Astrocyte of the spinal cord (primary cell): ENCODE data around the gene HNRNPM.

Source experiments
- DNase-seq: peaks from one replicate; pipeline ENCODE4 v3.0.0; 2011; ENCODE audit warnings: low read depth, low spot score
- H3K4me3 ChIP-seq: 2 replicates; pipeline ENCODE4 v1.5.1; 2011; ENCODE audit warnings: low read depth, mild to moderate bottlenecking, low read length, moderate library complexity
- in situ Hi-C: cut with HindIII; loops from 2 replicates; pipeline ENCODE4 v1.10.0; 2017; ENCODE audit warnings: low sequenced_read_pairs
- TF ChIP-seq, protein P1 (sequence below): IDR thresholded peaks from 2 replicates; pipeline ENCODE4 v1.5.1; 2012; ENCODE audit warnings: low read depth, mild to moderate bottlenecking, low read length, inconsistent platforms

Gene HNRNPM

GRCh38 chr19:8457209-8457608 is 12.4 kb downstream of the HNRNPM start:
- in situ Hi-C loops, result no loop called here
- TF ChIP-seq, protein P1, sequence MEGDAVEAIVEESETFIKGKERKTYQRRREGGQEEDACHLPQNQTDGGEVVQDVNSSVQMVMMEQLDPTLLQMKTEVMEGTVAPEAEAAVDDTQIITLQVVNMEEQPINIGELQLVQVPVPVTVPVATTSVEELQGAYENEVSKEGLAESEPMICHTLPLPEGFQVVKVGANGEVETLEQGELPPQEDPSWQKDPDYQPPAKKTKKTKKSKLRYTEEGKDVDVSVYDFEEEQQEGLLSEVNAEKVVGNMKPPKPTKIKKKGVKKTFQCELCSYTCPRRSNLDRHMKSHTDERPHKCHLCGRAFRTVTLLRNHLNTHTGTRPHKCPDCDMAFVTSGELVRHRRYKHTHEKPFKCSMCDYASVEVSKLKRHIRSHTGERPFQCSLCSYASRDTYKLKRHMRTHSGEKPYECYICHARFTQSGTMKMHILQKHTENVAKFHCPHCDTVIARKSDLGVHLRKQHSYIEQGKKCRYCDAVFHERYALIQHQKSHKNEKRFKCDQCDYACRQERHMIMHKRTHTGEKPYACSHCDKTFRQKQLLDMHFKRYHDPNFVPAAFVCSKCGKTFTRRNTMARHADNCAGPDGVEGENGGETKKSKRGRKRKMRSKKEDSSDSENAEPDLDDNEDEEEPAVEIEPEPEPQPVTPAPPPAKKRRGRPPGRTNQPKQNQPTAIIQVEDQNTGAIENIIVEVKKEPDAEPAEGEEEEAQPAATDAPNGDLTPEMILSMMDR, result no peak
- DNase-seq, result no peak
- H3K4me3 ChIP-seq, result no peak overlapping the region

- in situ Hi-C loops, result no loop called here
- DNase-seq, result no peak
- TF ChIP-seq, protein P1, result no peak
- no peak overlapping the region for H3K4me3 ChIP-seq
These were observed 13.1 kb downstream of the HNRNPM start for GRCh38 chr19:8457827-8458226.

GRCh38 chr19:8458380-8458779 is 13.6 kb downstream of the HNRNPM start:
- no peak overlapping the region for H3K4me3 ChIP-seq
- TF ChIP-seq, protein P1, result no peak
- in situ Hi-C loops, result no loop called here
- DNase-seq, result no peak

DNA sequence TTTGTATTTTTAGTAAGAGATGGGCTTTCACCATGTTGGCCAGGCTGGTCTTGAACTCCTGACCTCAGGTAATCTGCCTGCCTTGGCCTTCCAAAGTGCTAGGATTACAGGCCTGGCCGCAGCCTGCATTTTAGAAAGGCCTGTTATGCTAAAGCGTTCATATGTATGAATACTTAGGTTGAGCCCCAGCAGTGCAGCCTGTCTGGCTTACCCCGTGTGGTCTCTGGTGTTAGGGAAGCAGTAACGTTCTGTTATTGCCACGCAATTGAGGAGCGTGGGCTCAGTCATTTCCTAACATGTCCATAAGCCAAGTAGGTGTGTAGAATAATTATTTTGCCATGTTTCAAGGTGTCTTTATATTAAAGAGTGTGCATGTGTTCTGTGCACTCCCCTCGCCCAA is 14.3 kb downstream of the HNRNPM start:
- in situ Hi-C loops, result no loop called here
- TF ChIP-seq, protein P1, result no peak
- DNase-seq, result no peak
- H3K4me3 ChIP-seq, result no peak overlapping the region

DNA sequence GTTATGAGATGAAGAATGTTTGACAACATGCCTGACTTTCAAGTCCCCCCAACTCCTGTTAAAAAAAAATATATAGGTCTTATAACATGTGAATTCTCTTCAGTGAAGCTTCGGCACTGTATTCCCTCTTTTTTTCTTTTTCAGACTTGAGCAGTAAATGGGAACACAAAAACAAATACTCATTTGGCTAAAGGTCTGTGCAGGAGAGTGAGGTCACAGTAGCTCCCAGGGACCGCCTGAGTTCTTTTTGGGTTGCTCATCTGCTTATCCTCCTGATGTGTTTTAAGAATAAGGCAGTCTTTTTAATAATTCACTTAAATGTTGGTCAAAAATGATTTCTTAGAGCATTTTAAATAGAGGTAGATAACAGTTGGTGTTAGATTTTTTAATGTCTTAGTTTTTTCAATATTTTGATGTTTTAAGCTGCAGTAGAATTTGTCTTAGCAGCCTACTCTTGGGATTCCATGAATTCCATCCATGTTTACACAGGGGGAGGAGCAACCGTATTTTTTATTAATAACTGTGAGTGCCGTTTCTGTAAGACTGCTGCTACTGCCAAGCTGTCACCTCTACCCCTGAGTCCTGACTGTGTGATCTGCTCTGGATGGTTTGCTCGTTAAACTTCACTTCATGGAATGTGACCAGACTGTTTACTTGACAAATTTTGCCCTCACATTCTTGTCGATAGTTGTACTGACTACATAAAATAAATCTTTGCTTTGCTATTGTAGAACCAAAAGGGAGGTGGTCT is 14.9 kb downstream of the HNRNPM start:
- TF ChIP-seq, protein P1, result no peak
- in situ Hi-C loops, result no loop called here
- no peak overlapping the region for H3K4me3 ChIP-seq
- DNase-seq, result peak; percentile 72

DNA sequence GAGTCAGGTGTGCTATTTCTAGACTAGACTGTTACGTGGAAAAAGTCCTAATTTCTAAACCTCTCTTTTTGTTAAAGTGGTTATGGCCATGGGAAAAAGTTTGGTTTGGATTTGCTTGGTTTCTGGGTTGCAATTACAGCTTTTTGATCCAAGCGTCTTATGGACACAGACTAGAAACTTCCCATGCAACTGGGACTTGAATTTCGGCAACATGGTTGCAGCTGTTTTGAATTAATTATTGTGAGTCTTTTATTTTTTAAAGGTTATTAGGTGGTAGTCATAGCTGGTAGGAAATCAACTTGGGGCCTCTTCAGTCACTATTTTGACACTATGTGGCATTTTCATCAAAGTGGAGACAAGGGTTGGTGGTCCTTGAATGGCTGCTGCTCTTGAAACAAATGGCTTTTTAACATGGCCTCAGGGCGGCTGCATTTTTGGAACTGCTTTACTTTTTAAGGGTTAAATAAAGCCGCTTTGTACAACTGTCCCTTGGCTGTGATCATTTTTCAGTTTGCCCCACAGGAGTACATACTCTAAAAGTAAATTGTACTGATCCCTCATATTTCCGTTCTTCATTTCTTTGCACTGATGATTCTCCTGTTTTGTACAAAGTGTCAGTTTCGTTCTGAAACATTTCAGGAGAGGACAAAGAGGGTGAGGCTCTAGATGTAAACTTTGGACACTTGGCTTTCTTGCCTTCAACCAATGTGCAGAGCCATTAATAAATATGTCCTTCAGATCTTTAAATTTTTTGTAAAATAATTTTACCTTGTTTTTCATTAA is 15.9 kb downstream of the HNRNPM start:
- DNase-seq, result no peak
- no peak overlapping the region for H3K4me3 ChIP-seq
- in situ Hi-C loops, result no loop called here

More for the DNA sequence above, 15.9 kb downstream of the HNRNPM start:
- TF ChIP-seq, protein P1, result no peak
